ENCODE data around the gene MAP3K2.

DNA sequence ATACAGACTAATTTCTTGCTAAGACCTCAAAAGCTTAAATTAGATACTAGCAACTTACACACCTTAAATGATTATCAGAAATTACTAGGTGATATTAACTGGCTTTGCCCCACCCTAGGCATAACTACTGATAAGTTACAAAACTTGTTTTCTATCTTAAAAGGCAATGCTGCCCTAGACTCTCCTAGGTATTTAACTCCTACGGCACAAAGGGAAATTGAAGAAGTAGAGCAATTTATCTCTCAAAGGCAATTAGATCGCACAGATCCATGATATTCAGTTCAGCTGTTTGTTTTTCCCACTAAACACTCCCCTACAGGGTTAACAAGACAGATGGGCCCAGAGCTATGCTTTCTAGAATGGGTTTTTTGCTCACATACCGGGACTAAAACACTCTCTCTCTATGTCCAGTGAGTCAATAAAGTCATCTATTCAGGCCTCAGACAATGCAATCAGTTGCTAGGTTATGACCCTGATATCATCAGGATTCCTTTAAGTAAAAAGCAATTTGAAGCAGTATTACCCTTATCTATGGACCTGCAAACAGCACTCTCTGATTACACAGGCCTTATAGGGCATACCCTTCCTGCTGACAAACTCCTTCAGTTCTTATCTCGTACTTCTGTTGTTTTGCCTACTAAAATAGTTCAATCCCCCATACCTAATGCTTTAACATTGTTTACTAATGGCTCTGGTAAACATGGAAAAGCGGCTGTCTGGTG, 14.3 kb downstream of the MAP3K2 start:
- TF ChIP-seq FOXK2 (IDR thresholded peaks at IDR 0.05), result no peak
- TF ChIP-seq SP1 (IDR thresholded peaks at IDR 0.05), result no peak
- no peak for TF ChIP-seq BHLHE40 (IDR thresholded peaks at IDR 0.05; ENCODE audit: borderline replicate concordance)
- no peak for TF ChIP-seq ELF4 (IDR thresholded peaks at IDR 0.05)
- no peak for TF ChIP-seq FOXA1 (IDR thresholded peaks at IDR 0.05)
- TF ChIP-seq NFRKB (IDR thresholded peaks at IDR 0.05), result no peak
- no peak for TF ChIP-seq ZNF384 (IDR thresholded peaks at IDR 0.05)
- no peak for TF ChIP-seq SUZ12 (IDR thresholded peaks at IDR 0.05)
- no peak for TF ChIP-seq LEF1 (IDR thresholded peaks at IDR 0.05; ENCODE audit: borderline replicate concordance)
- TF ChIP-seq, protein P1, sequence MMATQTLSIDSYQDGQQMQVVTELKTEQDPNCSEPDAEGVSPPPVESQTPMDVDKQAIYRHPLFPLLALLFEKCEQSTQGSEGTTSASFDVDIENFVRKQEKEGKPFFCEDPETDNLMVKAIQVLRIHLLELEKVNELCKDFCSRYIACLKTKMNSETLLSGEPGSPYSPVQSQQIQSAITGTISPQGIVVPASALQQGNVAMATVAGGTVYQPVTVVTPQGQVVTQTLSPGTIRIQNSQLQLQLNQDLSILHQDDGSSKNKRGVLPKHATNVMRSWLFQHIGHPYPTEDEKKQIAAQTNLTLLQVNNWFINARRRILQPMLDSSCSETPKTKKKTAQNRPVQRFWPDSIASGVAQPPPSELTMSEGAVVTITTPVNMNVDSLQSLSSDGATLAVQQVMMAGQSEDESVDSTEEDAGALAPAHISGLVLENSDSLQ (IDR thresholded peaks at IDR 0.05), result no peak
- no peak for TF ChIP-seq TARDBP (IDR thresholded peaks at IDR 0.05)

All from HEK293T (cell line).